ENCODE measurements around the gene CORO6. TPM values are rescaled to one million over a fixed set of nuclear protein-coding genes. Genes with fewer than 3 reads are reported as not detected.

CORO6 gene
- total and polyA plus RNA-seq, 2 experiments from 2014 or later: 2.6 to 5.2 TPM

GRCh38 chr17:29569245-29569950 lies 53.3 kb downstream of the CORO6 start (continued):
- TF ChIP-seq ZNF462 (CRISPR knock-in tag; IDR thresholded peaks at IDR 0.05): no peak
- TF ChIP-seq ZNF114 (CRISPR knock-in tag; IDR thresholded peaks at IDR 0.05): no peak
- TF ChIP-seq CREB1 (CRISPR knock-in tag; IDR thresholded peaks at IDR 0.05; ENCODE audit: low read depth): no peak
- TF ChIP-seq POLR2AphosphoS5 (IDR thresholded peaks at IDR 0.05; ENCODE audit: low read depth): no peak

GRCh38 chr17:29568331-29569244 lies 54.1 kb downstream of the CORO6 start, which contains the start of gene TP53I13:
TSS of gene TP53I13 (plus strand) at chr17:29568701. CDS start at chr17:29568759, 58 bp downstream.
- Histone ChIP-seq H4K20me1 (replicated peaks; ENCODE audit: insufficient read depth) (peaks cover 8% of the 10 kb centered on the region), H3K4me2 (peak within 1 kb of the TSS; percentile 96), H3K27ac (ENCODE audit: low read depth) (no peak within 1 kb of the TSS), H3K4me1 (ENCODE audit: insufficient read depth) (peaks cover 11% of the 10 kb centered on the region), H3K79me2 (replicated peaks; ENCODE audit: insufficient read depth) (no peaks in the 10 kb centered on the region), H3K9me2 (ENCODE audit: insufficient read depth) (no peaks in the 10 kb centered on the region), H3K36me3 (ENCODE audit: insufficient read depth) (no peaks in the 10 kb centered on the region), H3F3A (replicated peaks; ENCODE audit: low read depth) (peaks cover 23% of the 10 kb centered on the region), H3K4me3 (peak within 1 kb of the TSS; percentile 87), H2AFZ (peak within 1 kb of the TSS; percentile 97), H3K27me3 (ENCODE audit: insufficient read depth) (peaks cover 58% of the 10 kb centered on the region)
- H3K27me3 Mint-ChIP-seq (ENCODE audit: insufficient read depth, low read depth, poor library complexity): peaks cover 56% of the 10 kb centered on the region
- H3K36me3 Mint-ChIP-seq (ENCODE audit: low read depth): peaks cover 6% of the 10 kb centered on the region; the same call in 1 of the 3 replicates
- DNase-seq (ENCODE audit: low spot score) (peak; percentile 87), ATAC-seq (peak; percentile 14)
- H3K4me1 Mint-ChIP-seq: peaks cover 16% of the 10 kb centered on the region
- no peaks in the 10 kb centered on the region for H3K9me3 Mint-ChIP-seq
- H3K27ac Mint-ChIP-seq: peak within 1 kb of the TSS; percentile 40; the same call in 1 of the 2 replicates
- H3K4me3 Mint-ChIP-seq: peak within 1 kb of the TSS; percentile 93
- TF ChIP-seq ZNF462 (CRISPR knock-in tag; IDR thresholded peaks at IDR 0.05): no peak
- no peak for TF ChIP-seq NANOG (IDR thresholded peaks at IDR 0.05; ENCODE audit: borderline replicate concordance)
- TF ChIP-seq EZH2phosphoT487 (IDR thresholded peaks at IDR 0.05; ENCODE audit: unreplicated experiment): no peak
- TF ChIP-seq STAT1 (IDR thresholded peaks at IDR 0.05; ENCODE audit: unreplicated experiment): no peak
- no peak for TF ChIP-seq CREB1 (CRISPR knock-in tag; IDR thresholded peaks at IDR 0.05; ENCODE audit: low read depth)
